GM20431 (cell line): ENCODE measurements around the gene TSSK6.
"Not testable (repeated sequence)": the region's sequence is repeated elsewhere in the genome, so short reads cannot be mapped to it uniquely, and the experiment has no call there.

Experiments
- in situ Hi-C: fragments of 300-500 bp; cut with MseI, MboI; formaldehyde crosslinking; loops from one replicate; pipeline ENCODE4 v1.15.0; 2020; ENCODE audit warnings: low sequenced_read_pairs; ENCODE audit not compliant: unreplicated experiment

TSSK6 gene

GRCh38 chr19:19475849-19476828 lies 39.2 kb downstream of the TSSK6 start:
- in situ Hi-C loops: no loop called here

- in situ Hi-C loops: no loop called here
Measured at GRCh38 chr19:19475015-19475765, 40.2 kb downstream of the TSSK6 start.

- in situ Hi-C loops: not testable (repeated sequence)
Measured at GRCh38 chr19:19472106-19472505, 43.2 kb downstream of the TSSK6 start.

DNA sequence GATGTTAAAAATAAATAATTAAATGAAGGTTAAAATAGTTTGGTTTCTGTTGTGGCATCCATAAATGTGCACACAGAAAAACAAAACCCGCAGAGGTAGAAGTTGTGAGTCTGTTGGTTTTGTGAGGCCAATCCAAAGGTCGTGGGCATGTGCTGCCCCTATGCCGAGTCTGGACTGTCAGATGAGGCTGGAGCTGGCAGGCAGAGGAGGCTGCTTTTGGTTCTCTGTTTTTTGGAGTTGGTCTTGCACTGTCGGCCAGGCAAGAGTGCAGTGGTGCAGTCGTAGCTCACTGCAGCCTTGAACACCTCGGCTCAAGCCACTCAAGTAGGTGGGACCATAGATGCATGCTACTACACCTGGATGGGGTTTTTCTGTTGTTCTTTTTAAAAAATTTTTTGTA lies 43.7 kb downstream of the TSSK6 start:
- in situ Hi-C loops: no loop called here

DNA sequence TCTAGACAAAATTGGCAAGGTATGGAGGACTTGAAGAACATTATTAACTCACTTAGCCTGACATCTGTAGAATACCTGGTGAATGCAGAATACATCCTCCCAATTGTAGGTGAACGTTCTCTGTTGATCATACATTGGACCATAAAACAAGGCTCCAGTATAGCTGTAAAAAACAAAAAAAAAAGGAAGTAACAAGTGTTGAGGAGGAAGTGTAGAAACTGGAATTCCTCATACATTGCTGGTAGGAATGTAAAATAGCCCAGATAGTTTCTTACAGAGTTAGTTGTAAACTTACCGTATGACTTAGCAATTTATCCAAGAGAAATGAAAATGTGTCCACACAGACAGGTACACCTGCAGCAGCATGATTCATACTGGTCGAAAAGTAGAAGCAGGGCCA lies 44.8 kb downstream of the TSSK6 start:
- in situ Hi-C loops: no loop called here

DNA sequence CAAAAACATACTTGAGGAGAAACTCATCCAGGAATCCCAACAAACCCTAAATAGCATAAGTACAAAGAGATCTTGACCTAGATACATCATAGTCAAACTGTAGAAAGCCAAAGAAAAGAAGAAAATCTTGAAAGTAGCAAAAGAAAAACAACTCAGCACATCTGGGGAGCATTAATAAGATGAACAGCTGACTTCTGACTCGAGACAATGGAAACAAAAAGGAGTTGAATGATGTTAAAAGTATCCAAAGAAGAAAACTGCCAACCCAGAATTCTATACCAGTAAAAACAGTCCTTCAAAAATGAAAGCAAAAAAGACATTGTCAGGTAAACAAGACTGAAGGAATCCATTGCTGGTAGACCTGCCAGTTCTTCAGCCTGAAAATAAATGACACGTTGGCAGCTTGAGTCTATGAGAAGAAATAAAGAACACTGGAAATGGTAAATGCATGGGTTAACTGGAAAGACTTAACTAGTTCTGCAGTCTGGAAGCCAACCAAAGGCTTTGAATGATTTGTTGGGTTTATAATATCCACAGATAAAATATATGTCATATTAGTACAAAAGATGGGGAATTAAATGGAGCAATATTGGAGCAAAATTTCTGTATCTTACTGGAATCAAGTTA lies 46.8 kb downstream of the TSSK6 start:
- in situ Hi-C loops: no loop called here

DNA sequence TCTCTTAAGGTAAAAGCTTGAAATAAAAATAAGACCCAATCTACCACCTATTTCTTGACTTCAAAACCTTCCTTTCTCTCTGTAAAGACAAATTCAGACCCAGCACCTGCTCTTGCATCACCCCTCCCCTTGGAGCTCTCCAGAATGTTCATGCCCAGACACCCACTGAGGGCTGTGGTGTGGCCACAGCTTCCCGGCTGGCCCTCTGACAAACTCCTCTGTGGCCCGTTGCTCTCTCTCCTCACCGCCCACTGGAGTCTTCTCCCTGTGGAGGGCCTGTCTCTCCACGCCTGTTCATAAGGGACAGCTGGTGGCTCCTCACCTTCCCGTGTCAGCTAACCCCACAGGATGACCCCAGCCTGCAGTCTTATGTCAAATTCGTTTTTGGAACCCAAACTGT lies 49.1 kb downstream of the TSSK6 start:
- in situ Hi-C loops: no loop called here

GRCh38 chr19:19465436-19466070 lies 49.8 kb downstream of the TSSK6 start:
- in situ Hi-C loops: no loop called here

DNA sequence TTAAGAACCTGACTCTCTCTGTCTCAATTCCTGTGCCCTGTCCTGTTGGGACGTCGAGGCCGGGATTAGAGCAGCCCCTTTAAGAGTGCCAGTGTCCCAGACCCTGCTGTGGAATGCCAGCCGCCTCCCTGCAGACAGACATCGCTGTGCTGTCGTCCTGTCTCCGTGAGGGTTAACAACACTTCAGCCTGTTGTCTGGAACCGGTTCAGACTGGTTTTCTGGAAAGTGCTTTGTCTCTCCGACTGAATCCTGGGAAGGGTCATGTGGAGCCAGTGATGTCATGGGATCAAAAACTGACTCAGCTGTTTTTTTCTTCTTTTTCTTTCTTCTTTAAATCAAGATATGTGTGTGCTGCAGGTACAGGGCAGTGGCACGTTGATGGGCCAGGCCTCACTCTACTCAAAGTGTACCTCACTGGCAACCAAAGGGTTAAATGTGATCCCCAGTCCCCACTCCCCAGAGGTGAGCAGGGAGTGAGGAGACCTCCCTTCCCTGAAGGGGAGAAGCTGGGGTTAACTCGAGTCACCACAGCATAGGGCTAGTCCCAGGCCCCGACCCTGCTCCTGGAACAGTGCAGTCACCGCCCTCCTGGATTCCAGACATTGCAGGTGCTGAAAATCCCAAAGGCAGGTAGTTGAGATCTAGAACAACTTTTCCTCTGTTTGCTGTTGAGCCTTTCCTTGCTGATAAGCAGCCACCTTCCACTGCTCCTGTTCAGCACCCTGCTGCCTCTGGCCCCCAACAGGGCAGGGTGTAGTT lies 50.8 kb downstream of the TSSK6 start:
- in situ Hi-C loops: no loop called here
